HL-60 (cell line): Measurements from ENCODE around the gene GNG7.

ENCODE experiments used
- DNase-seq, 2 experiments: peaks; one replicate each; pipeline ENCODE4 v3.0.0-alpha.2; 2010 to 2020; ENCODE audit warnings: low read depth in 1 of 2, low spot score in 1 of 2
- H3K27ac ChIP-seq: fragments of 250-450 bp; sonication (Bioruptor Pico); replicated peaks from 2 replicates; pipeline ENCODE4 v1.5.1; 2020; ENCODE audit warnings: mild to moderate bottlenecking, moderate library complexity
- H3K27me3 ChIP-seq: fragments of 250-450 bp; sonication (Bioruptor Pico); 2 replicates; pipeline ENCODE4 v1.5.1; 2021; ENCODE audit warnings: mild to moderate bottlenecking, moderate library complexity; ENCODE audit not compliant: insufficient read depth, poor library complexity, severe bottlenecking
- H3K4me3 ChIP-seq: replicated peaks from 2 replicates; pipeline ENCODE4 v1.5.1; 2011; ENCODE audit warnings: mild to moderate bottlenecking, control low read depth, low read length; ENCODE audit not compliant: insufficient read depth
- CTCF ChIP-seq: IDR thresholded peaks from one replicate; pipeline ENCODE4 v1.5.1; 2011; ENCODE audit warnings: low read length, control low read depth, inconsistent platforms; ENCODE audit not compliant: insufficient read depth
- GABPA ChIP-seq: IDR thresholded peaks from 2 replicates; pipeline ENCODE4 v1.6.1; 2012; ENCODE audit warnings: low read depth
- POLR2AphosphoS5 ChIP-seq: IDR thresholded peaks from 2 replicates; pipeline ENCODE4 v1.6.1; 2012; ENCODE audit warnings: low read depth
- REST ChIP-seq: IDR thresholded peaks from 2 replicates; pipeline ENCODE4 v1.6.1; 2012; ENCODE audit warnings: low read depth; ENCODE audit not compliant: insufficient replicate concordance
- SPI1 ChIP-seq: IDR thresholded peaks from 2 replicates; pipeline ENCODE4 v1.6.1; 2012; ENCODE audit warnings: low read depth, mild to moderate bottlenecking, borderline replicate concordance

GNG7 gene

GRCh38 chr19:2631213-2631821 is 71.2 kb downstream of the GNG7 start:
- H3K27ac ChIP-seq = peak overlapping the region; percentile 82
- TF ChIP-seq SPI1 (peak; percentile 87), POLR2AphosphoS5 (peak; percentile 41; the same call in 1 of the 2 replicates), REST (no peak), CTCF (no peak), GABPA (no peak)
- no peak overlapping the region for H3K4me3 ChIP-seq

GRCh38 chr19:2630352-2631001 is 72.0 kb downstream of the GNG7 start:
- no peak for TF ChIP-seq SPI1
- TF ChIP-seq GABPA = no peak
- TF ChIP-seq CTCF = no peak
- TF ChIP-seq REST = no peak
- TF ChIP-seq POLR2AphosphoS5 = no peak
- H3K4me3 ChIP-seq = no peak overlapping the region
- DNase-seq = no peak
- no peaks in the 10 kb centered on the region for H3K27me3 ChIP-seq
- peak overlapping the region; percentile 82 for H3K27ac ChIP-seq

More at GRCh38 chr19:2631213-2631821, 71.2 kb downstream of the GNG7 start:
- DNase-seq = peak in 1 of 2 experiments; percentile 63
- H3K27me3 ChIP-seq = no peaks in the 10 kb centered on the region

GRCh38 chr19:2629491-2630351 is 72.8 kb downstream of the GNG7 start:
- no peak overlapping the region for H3K4me3 ChIP-seq
- H3K27ac ChIP-seq = peak overlapping the region; percentile 82
- H3K27me3 ChIP-seq = no peaks in the 10 kb centered on the region
- peak; percentile 70; the same call in 1 of the 2 replicates for TF ChIP-seq SPI1
- TF ChIP-seq POLR2AphosphoS5 = peak; percentile 49; the same call in 1 of the 2 replicates
- no peak for TF ChIP-seq REST
- 0 out of 2 replicates have a peak, but pooled peaks have one; percentile 31 for TF ChIP-seq GABPA
- TF ChIP-seq CTCF = no peak
- peak; percentile 80 to 85 for DNase-seq
